ENCODE measurements around the gene CRYBB1.

CRYBB1 gene

GRCh38 chr22:26564181-26564580 is 53.6 kb downstream of the CRYBB1 start:
- Histone ChIP-seq H3K4me2 (ENCODE audit: low read length, poor library complexity, severe bottlenecking) (no peak overlapping the region), H3K27ac (ENCODE audit: low read length, poor library complexity, severe bottlenecking) (no peak overlapping the region), H3K14ac (ENCODE audit: low read length in 2 of 2) (no peak overlapping the region), H3K36me3 (ENCODE audit: control insufficient read depth in 1 of 2, insufficient read depth in 2 of 2, low read depth in 1 of 2, low read length in 2 of 2) (peaks cover 0 to 12% of the 10 kb centered on the region in 2 experiments), H3K27me3 (ENCODE audit: control insufficient read depth in 1 of 2, insufficient read depth in 1 of 2, low read length in 2 of 2) (no peaks in the 10 kb centered on the region), H2BK15ac (ENCODE audit: low read depth, poor library complexity, severe bottlenecking) (no peak overlapping the region), H2AK5ac (ENCODE audit: low read length, severe bottlenecking) (no peak overlapping the region), H4K8ac (ENCODE audit: low read length) (no peak overlapping the region), H3K4me3 (ENCODE audit: insufficient read depth in 1 of 2, low read depth in 1 of 2, low read length in 2 of 2) (no peak overlapping the region), H3K9me3 (ENCODE audit: control insufficient read depth, low read length) (no peaks in the 10 kb centered on the region), H3K4me1 (ENCODE audit: control insufficient read depth, insufficient read depth, low read depth, low read length) (peaks cover 5% of the 10 kb centered on the region), H2BK12ac (ENCODE audit: low read length in 2 of 2) (no peak overlapping the region), H2BK5ac (ENCODE audit: low read depth, low read length, poor library complexity, severe bottlenecking) (no peak overlapping the region), H2AFZ (ENCODE audit: low read depth, low read length) (no peak overlapping the region), H3K4ac (ENCODE audit: low read depth in 1 of 2, low read length in 2 of 2) (no peak overlapping the region), H2BK120ac (ENCODE audit: low read depth, low read length) (no peak overlapping the region), H4K91ac (ENCODE audit: low read length) (no peak overlapping the region), H3K18ac (ENCODE audit: low read depth in 1 of 2, low read length in 2 of 2) (no peak overlapping the region), H3K9ac (ENCODE audit: low read length) (no peak overlapping the region), H3K23ac (ENCODE audit: low read length in 2 of 2) (no peak overlapping the region), H3K79me1 (replicated peaks; ENCODE audit: low read length, poor library complexity, severe bottlenecking) (peaks cover 47% of the 10 kb centered on the region)
- 100% methylated on average over 7 of the region's 8 CpGs for WGBS
- no peak for DNase-seq

GRCh38 chr22:26563022-26563421 is 54.8 kb downstream of the CRYBB1 start:
- H3K9ac ChIP-seq (ENCODE audit: low read length): no peak overlapping the region
- H3K4me3 ChIP-seq (ENCODE audit: insufficient read depth in 1 of 2, low read depth in 1 of 2, low read length in 2 of 2): no peak overlapping the region
- no peak overlapping the region for H2AK5ac ChIP-seq (ENCODE audit: low read length, severe bottlenecking)
- H4K8ac ChIP-seq (ENCODE audit: low read length): no peak overlapping the region
- no peak overlapping the region for H3K14ac ChIP-seq (ENCODE audit: low read length in 2 of 2)
- no peak overlapping the region for H2AFZ ChIP-seq (ENCODE audit: low read depth, low read length)
- no peak overlapping the region for H3K27ac ChIP-seq (ENCODE audit: low read length, poor library complexity, severe bottlenecking)
- H3K79me1 ChIP-seq (replicated peaks; ENCODE audit: low read length, poor library complexity, severe bottlenecking): peaks cover 45% of the 10 kb centered on the region
- 78% methylated on average over 5 of the region's 5 CpGs for WGBS
- no peak overlapping the region for H3K4ac ChIP-seq (ENCODE audit: low read depth in 1 of 2, low read length in 2 of 2)
- no peak overlapping the region for H2BK5ac ChIP-seq (ENCODE audit: low read depth, low read length, poor library complexity, severe bottlenecking)
- H4K91ac ChIP-seq (ENCODE audit: low read length): no peak overlapping the region
- peaks cover 0 to 12% of the 10 kb centered on the region in 2 experiments for H3K36me3 ChIP-seq (ENCODE audit: control insufficient read depth in 1 of 2, insufficient read depth in 2 of 2, low read depth in 1 of 2, low read length in 2 of 2)
- H3K23ac ChIP-seq (ENCODE audit: low read length in 2 of 2): no peak overlapping the region
- H3K18ac ChIP-seq (ENCODE audit: low read depth in 1 of 2, low read length in 2 of 2): no peak overlapping the region
- no peak overlapping the region for H3K4me2 ChIP-seq (ENCODE audit: low read length, poor library complexity, severe bottlenecking)
- no peaks in the 10 kb centered on the region for H3K27me3 ChIP-seq (ENCODE audit: control insufficient read depth in 1 of 2, insufficient read depth in 1 of 2, low read length in 2 of 2)
- no peak for DNase-seq
- no peak overlapping the region for H2BK15ac ChIP-seq (ENCODE audit: low read depth, poor library complexity, severe bottlenecking)
- H2BK120ac ChIP-seq (ENCODE audit: low read depth, low read length): no peak overlapping the region
- H2BK12ac ChIP-seq (ENCODE audit: low read length in 2 of 2): no peak overlapping the region
- no peaks in the 10 kb centered on the region for H3K9me3 ChIP-seq (ENCODE audit: control insufficient read depth, low read length)
- peaks cover 10% of the 10 kb centered on the region for H3K4me1 ChIP-seq (ENCODE audit: control insufficient read depth, insufficient read depth, low read depth, low read length)

- Histone ChIP-seq H2BK15ac (ENCODE audit: low read depth, poor library complexity, severe bottlenecking) (no peak overlapping the region), H3K27me3 (ENCODE audit: control insufficient read depth in 1 of 2, insufficient read depth in 1 of 2, low read length in 2 of 2) (no peaks in the 10 kb centered on the region), H3K27ac (ENCODE audit: low read length, poor library complexity, severe bottlenecking) (no peak overlapping the region), H3K9ac (ENCODE audit: low read length) (no peak overlapping the region), H2BK12ac (ENCODE audit: low read length in 2 of 2) (no peak overlapping the region), H3K4me1 (ENCODE audit: control insufficient read depth, insufficient read depth, low read depth, low read length) (peaks cover 16% of the 10 kb centered on the region), H3K4ac (ENCODE audit: low read depth in 1 of 2, low read length in 2 of 2) (no peak overlapping the region), H3K18ac (ENCODE audit: low read depth in 1 of 2, low read length in 2 of 2) (no peak overlapping the region), H3K4me3 (ENCODE audit: insufficient read depth in 1 of 2, low read depth in 1 of 2, low read length in 2 of 2) (no peak overlapping the region), H2BK120ac (ENCODE audit: low read depth, low read length) (no peak overlapping the region), H3K36me3 (ENCODE audit: control insufficient read depth in 1 of 2, insufficient read depth in 2 of 2, low read depth in 1 of 2, low read length in 2 of 2) (peaks cover 0 to 12% of the 10 kb centered on the region in 2 experiments), H3K79me1 (replicated peaks; ENCODE audit: low read length, poor library complexity, severe bottlenecking) (peaks cover 43% of the 10 kb centered on the region), H2AFZ (ENCODE audit: low read depth, low read length) (no peak overlapping the region), H3K9me3 (ENCODE audit: control insufficient read depth, low read length) (no peaks in the 10 kb centered on the region), H3K4me2 (ENCODE audit: low read length, poor library complexity, severe bottlenecking) (no peak overlapping the region), H4K8ac (ENCODE audit: low read length) (peak overlapping the region; percentile 14), H4K91ac (ENCODE audit: low read length) (no peak overlapping the region), H3K23ac (ENCODE audit: low read length in 2 of 2) (no peak overlapping the region), H3K14ac (ENCODE audit: low read length in 2 of 2) (no peak overlapping the region), H2BK5ac (ENCODE audit: low read depth, low read length, poor library complexity, severe bottlenecking) (no peak overlapping the region), H2AK5ac (ENCODE audit: low read length, severe bottlenecking) (no peak overlapping the region)
- WGBS: 91% methylated on average over 9 of the region's 9 CpGs
- no peak for DNase-seq
Observed at GRCh38 chr22:26561756-26562417, 55.9 kb downstream of the CRYBB1 start.

- Histone ChIP-seq H3K23ac (ENCODE audit: low read length in 2 of 2) (no peak overlapping the region), H3K36me3 (ENCODE audit: control insufficient read depth in 1 of 2, insufficient read depth in 2 of 2, low read depth in 1 of 2, low read length in 2 of 2) (peaks cover 0 to 13% of the 10 kb centered on the region in 2 experiments), H3K4me3 (ENCODE audit: insufficient read depth in 1 of 2, low read depth in 1 of 2, low read length in 2 of 2) (no peak overlapping the region), H3K27ac (ENCODE audit: low read length, poor library complexity, severe bottlenecking) (no peak overlapping the region), H2BK15ac (ENCODE audit: low read depth, poor library complexity, severe bottlenecking) (no peak overlapping the region), H2BK5ac (ENCODE audit: low read depth, low read length, poor library complexity, severe bottlenecking) (no peak overlapping the region), H3K4me1 (ENCODE audit: control insufficient read depth, insufficient read depth, low read depth, low read length) (peaks cover 16% of the 10 kb centered on the region), H3K9me3 (ENCODE audit: control insufficient read depth, low read length) (no peaks in the 10 kb centered on the region), H3K4me2 (ENCODE audit: low read length, poor library complexity, severe bottlenecking) (no peak overlapping the region), H3K79me1 (replicated peaks; ENCODE audit: low read length, poor library complexity, severe bottlenecking) (peaks cover 48% of the 10 kb centered on the region), H4K91ac (ENCODE audit: low read length) (peak overlapping the region; percentile 32), H3K4ac (ENCODE audit: low read depth in 1 of 2, low read length in 2 of 2) (no peak overlapping the region), H2AFZ (ENCODE audit: low read depth, low read length) (no peak overlapping the region), H4K8ac (ENCODE audit: low read length) (no peak overlapping the region), H3K14ac (ENCODE audit: low read length in 2 of 2) (peak overlapping the region in 1 of 2 experiments; percentile 68), H2BK120ac (ENCODE audit: low read depth, low read length) (no peak overlapping the region), H2BK12ac (ENCODE audit: low read length in 2 of 2) (no peak overlapping the region), H3K9ac (ENCODE audit: low read length) (no peak overlapping the region), H2AK5ac (ENCODE audit: low read length, severe bottlenecking) (no peak overlapping the region), H3K18ac (ENCODE audit: low read depth in 1 of 2, low read length in 2 of 2) (no peak overlapping the region), H3K27me3 (ENCODE audit: control insufficient read depth in 1 of 2, insufficient read depth in 1 of 2, low read length in 2 of 2) (no peaks in the 10 kb centered on the region)
- no peak for DNase-seq
- 93% methylated on average over 13 of the region's 13 CpGs for WGBS
Observed at GRCh38 chr22:26559961-26560575, 57.8 kb downstream of the CRYBB1 start.

All from mesenchymal stem cell (in vitro differentiated cells and primary cell).